ENCODE measurements around the gene PHEX.

The PHEX gene

GRCh38 chrX:22053481-22053880 is 21.4 kb downstream of the PHEX start:
- no peak for TF ChIP-seq POLR2AphosphoS5 (IDR thresholded peaks at IDR 0.05; ENCODE audit: low read depth, low read length)
- no peak for TF ChIP-seq REST (IDR thresholded peaks at IDR 0.05; ENCODE audit: insufficient read depth in 1 of 2, low read depth in 2 of 2, low read length in 2 of 2)
- TF ChIP-seq SIN3A (IDR thresholded peaks at IDR 0.05; ENCODE audit: borderline replicate concordance, insufficient read depth, low read length), result no peak
- TF ChIP-seq FOXP2 (optimal IDR thresholded peaks at IDR 0.05; ENCODE audit: borderline replicate concordance, extremely low read depth, extremely low read length, insufficient read depth), result no peak
- TF ChIP-seq TAF1 (IDR thresholded peaks at IDR 0.05; ENCODE audit: borderline replicate concordance, insufficient read depth, low read length), result no peak

GRCh38 chrX:22056235-22056634 is 24.1 kb downstream of the PHEX start:
- no peak for TF ChIP-seq POLR2AphosphoS5 (IDR thresholded peaks at IDR 0.05; ENCODE audit: low read depth, low read length)
- no peak for TF ChIP-seq FOXP2 (optimal IDR thresholded peaks at IDR 0.05; ENCODE audit: borderline replicate concordance, extremely low read depth, extremely low read length, insufficient read depth)
- TF ChIP-seq REST (IDR thresholded peaks at IDR 0.05; ENCODE audit: insufficient read depth in 1 of 2, low read depth in 2 of 2, low read length in 2 of 2), result no peak
- TF ChIP-seq SIN3A (IDR thresholded peaks at IDR 0.05; ENCODE audit: borderline replicate concordance, insufficient read depth, low read length), result no peak
- no peak for TF ChIP-seq TAF1 (IDR thresholded peaks at IDR 0.05; ENCODE audit: borderline replicate concordance, insufficient read depth, low read length)

GRCh38 chrX:22057667-22058066 is 25.5 kb downstream of the PHEX start:
- TF ChIP-seq TAF1 (IDR thresholded peaks at IDR 0.05; ENCODE audit: borderline replicate concordance, insufficient read depth, low read length) (no peak), POLR2AphosphoS5 (IDR thresholded peaks at IDR 0.05; ENCODE audit: low read depth, low read length) (no peak), REST (IDR thresholded peaks at IDR 0.05; ENCODE audit: insufficient read depth in 1 of 2, low read depth in 2 of 2, low read length in 2 of 2) (no peak), FOXP2 (optimal IDR thresholded peaks at IDR 0.05; ENCODE audit: borderline replicate concordance, extremely low read depth, extremely low read length, insufficient read depth) (no peak), SIN3A (IDR thresholded peaks at IDR 0.05; ENCODE audit: borderline replicate concordance, insufficient read depth, low read length) (no peak)

GRCh38 chrX:22059775-22060174 is 27.6 kb downstream of the PHEX start:
- TF ChIP-seq TAF1 (IDR thresholded peaks at IDR 0.05; ENCODE audit: borderline replicate concordance, insufficient read depth, low read length) (no peak), REST (IDR thresholded peaks at IDR 0.05; ENCODE audit: insufficient read depth in 1 of 2, low read depth in 2 of 2, low read length in 2 of 2) (no peak), POLR2AphosphoS5 (IDR thresholded peaks at IDR 0.05; ENCODE audit: low read depth, low read length) (no peak), SIN3A (IDR thresholded peaks at IDR 0.05; ENCODE audit: borderline replicate concordance, insufficient read depth, low read length) (no peak), FOXP2 (optimal IDR thresholded peaks at IDR 0.05; ENCODE audit: borderline replicate concordance, extremely low read depth, extremely low read length, insufficient read depth) (no peak)
